GM21528 (cell line): ENCODE data around the gene DHH.
"Not testable (repeated sequence)": the region's sequence is repeated elsewhere in the genome, so short reads cannot be mapped to it uniquely, and the experiment has no call there.

Experiments used
- ATAC-seq: cut with Tn5 transposase; IDR thresholded peaks from one replicate; pipeline ENCODE4 v1.9.1; 2021; ENCODE audit warnings: mild to moderate bottlenecking, moderate library complexity; ENCODE audit not compliant: unreplicated experiment, low FRiP score

DHH gene

GRCh38 chr12:49079793-49080192 is 14.8 kb downstream of the DHH start:
- no peak for ATAC-seq

- ATAC-seq, result no peak
Measured at GRCh38 chr12:49070971-49071370, 23.6 kb downstream of the DHH start.

- peak; percentile 92 for ATAC-seq
Measured at GRCh38 chr12:49069507-49070346, 24.9 kb downstream of the DHH start, which contains the start of gene RHEBL1. RHEBL1 (minus strand) TSS chr12:49069979; CDS start chr12:49069785, 194 bp downstream.

GRCh38 chr12:49068879-49069506 is 25.6 kb downstream of the DHH start:
- no peak for ATAC-seq

- ATAC-seq, result no peak
Measured at GRCh38 chr12:49066120-49066519, 28.5 kb downstream of the DHH start.

GRCh38 chr12:49064767-49065152 is 29.8 kb downstream of the DHH start:
- ATAC-seq, result no peak

GRCh38 chr12:49061916-49062315 is 32.7 kb downstream of the DHH start:
- ATAC-seq, result not testable (repeated sequence)

- ATAC-seq, result no peak
Measured at GRCh38 chr12:49061157-49061650, 33.4 kb downstream of the DHH start.

- peak; percentile 51 for ATAC-seq
Measured at GRCh38 chr12:49060237-49061156, 34.1 kb downstream of the DHH start, which contains the start of gene KMT2D. KMT2D (minus strand) TSS chr12:49060794; CDS start chr12:49055324, 5,470 bp downstream.

GRCh38 chr12:49059299-49060171 is 35.1 kb downstream of the DHH start:
- ATAC-seq, result peak; percentile 21

- no peak for ATAC-seq
Measured at GRCh38 chr12:49059045-49059298, 35.6 kb downstream of the DHH start.

- ATAC-seq, result no peak
Measured at GRCh38 chr12:49058366-49059044, 36.1 kb downstream of the DHH start.

- no peak for ATAC-seq
Measured at GRCh38 chr12:49057888-49058287, 36.7 kb downstream of the DHH start.

- ATAC-seq, result peak; percentile 42
Measured at GRCh38 chr12:49055978-49056754, 38.4 kb downstream of the DHH start.

- ATAC-seq, result no peak
Measured at GRCh38 chr12:49055092-49055491, 39.5 kb downstream of the DHH start.

GRCh38 chr12:49054524-49054923 is 40.1 kb downstream of the DHH start:
- ATAC-seq, result no peak

- no peak for ATAC-seq
Measured at GRCh38 chr12:49054096-49054495, 40.5 kb downstream of the DHH start.

GRCh38 chr12:49052451-49053208 is 42.0 kb downstream of the DHH start:
- ATAC-seq, result no peak
